Caco-2 (cell line): ENCODE data around the gene KIF26B. TPM values are rescaled to one million over a fixed set of nuclear protein-coding genes. Genes with fewer than 3 reads are reported as not detected.

Source experiments
- BruUV-seq: library from RNA; stranded (reverse); fragments of 400-500 nt; replicated peaks from 2 replicates; lab custom pipeline; 2021; lab: Mats Ljungman, UMichigan
- CTCF ChIA-PET: fragments of 300-600 bp; sonication (Branson Sonifier 250); formaldehyde crosslinking; loops from one replicate; lab custom pipeline; 2022; ENCODE audit warnings: antibody characterized with exemption; lab: Charles Lee
- POLR2A ChIA-PET: fragments of 300-600 bp; sonication (Branson Sonifier 250); formaldehyde crosslinking; loops from one replicate; lab custom pipeline; 2022; ENCODE audit warnings: antibody characterized with exemption; lab: Charles Lee
- DNase-seq, 2 experiments: peaks; one replicate each; pipeline versions ENCODE4 v3.0.0 to v3.0.0-alpha.2; 2020 to 2022
- H3K27me3 ChIP-seq: replicated peaks from 2 replicates; pipeline ENCODE4 v1.6.0; 2011; ENCODE audit warnings: low read length; ENCODE audit not compliant: control insufficient read depth, insufficient read depth
- H3K36me3 ChIP-seq: 2 replicates; pipeline ENCODE4 v1.5.1; 2011; ENCODE audit warnings: low read length; ENCODE audit not compliant: control insufficient read depth, insufficient read depth
- H3K4me1 ChIP-seq: fragments of 250-450 bp; sonication (Bioruptor Pico); 2 replicates; pipeline ENCODE4 v1.5.1; 2020; ENCODE audit warnings: mild to moderate bottlenecking
- H3K4me3 ChIP-seq: 2 replicates; pipeline ENCODE4 v1.5.1; 2011; ENCODE audit warnings: low read depth, mild to moderate bottlenecking, control low read depth, low read length
- H3K9me3 ChIP-seq: fragments of 250-450 bp; sonication (Bioruptor Pico); 2 replicates; pipeline ENCODE4 v1.5.1; 2020; ENCODE audit warnings: mild to moderate bottlenecking, moderate library complexity
- H3K27ac Mint-ChIP-seq: one replicate; pipeline ENCODE4 v1.8.0; 2022; ENCODE audit warnings: mixed read lengths; ENCODE audit not compliant: unreplicated experiment
- H3K27me3 Mint-ChIP-seq: one replicate; pipeline ENCODE4 v1.8.0; 2022; ENCODE audit warnings: mixed read lengths; ENCODE audit not compliant: insufficient read depth, unreplicated experiment
- H3K36me3 Mint-ChIP-seq: one replicate; pipeline ENCODE4 v1.8.0; 2022; ENCODE audit warnings: mild to moderate bottlenecking, mixed read lengths; ENCODE audit not compliant: insufficient read depth, unreplicated experiment
- H3K4me1 Mint-ChIP-seq: one replicate; pipeline ENCODE4 v1.8.0; 2022; ENCODE audit warnings: low read depth, mixed read lengths; ENCODE audit not compliant: unreplicated experiment
- H3K4me3 Mint-ChIP-seq: one replicate; pipeline ENCODE4 v1.8.0; 2022; ENCODE audit warnings: mild to moderate bottlenecking, moderate library complexity, mixed read lengths; ENCODE audit not compliant: unreplicated experiment
- H3K9me3 Mint-ChIP-seq: one replicate; pipeline ENCODE4 v1.8.0; 2022; ENCODE audit warnings: mixed read lengths; ENCODE audit not compliant: unreplicated experiment
- intact Hi-C: fragments of 100-400 bp; cut with micrococcal nuclease; formaldehyde crosslinking; loops from one replicate; pipeline ENCODE4 v1.10.0; 2022; ENCODE audit not compliant: unreplicated experiment
- total RNA-seq: library from RNA; stranded (reverse); gene quantifications from 2 replicates; pipeline ENCODE4 v1.2.3, GENCODE V29; 2022
- TF ChIP-seq, protein P1 (sequence below), 2 experiments: fragments of 200-600 bp in 1 of 2; IDR thresholded peaks; 1 replicate in 1 of 2; 2 replicates in 1 of 2; pipeline versions ENCODE4 v1.5.1 to v1.8.0; 2011 to 2022; ENCODE audit warnings: antibody characterized with exemption in 1 of 2, control low read depth in 1 of 2, inconsistent platforms in 1 of 2, low read depth in 1 of 2, low read length in 1 of 2, mild to moderate bottlenecking in 1 of 2, moderate library complexity in 1 of 2; ENCODE audit not compliant: insufficient read depth in 1 of 2, severe bottlenecking in 1 of 2, unreplicated experiment in 1 of 2

KIF26B gene
- total RNA-seq, 1 experiment from 2014 or later, result 4.9 TPM

DNA sequence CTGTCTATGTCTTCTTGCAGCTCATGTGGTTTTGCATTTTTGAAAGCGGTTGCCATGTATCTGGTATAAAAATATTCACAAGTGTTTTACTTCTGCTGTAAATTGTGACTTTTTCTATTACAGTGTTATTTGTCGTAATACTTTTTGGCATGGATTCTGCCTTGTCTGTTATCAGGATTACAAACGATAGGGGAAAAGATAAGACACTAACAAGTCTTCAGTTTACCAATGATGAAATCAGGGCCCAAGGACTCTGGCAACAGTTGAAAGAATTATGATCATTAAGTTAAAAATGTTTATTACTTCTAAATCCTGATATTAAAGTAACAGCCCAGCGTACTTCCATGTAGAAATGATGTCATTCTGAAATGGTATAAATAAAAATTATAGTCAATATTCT lies 298.8 kb downstream of the KIF26B start:
- Mint-ChIP-seq H3K27ac (no peak overlapping the region), H3K27me3 (no peaks in the 10 kb centered on the region), H3K4me3 (no peak overlapping the region), H3K9me3 (peaks cover 9% of the 10 kb centered on the region), H3K36me3 (no peaks in the 10 kb centered on the region), H3K4me1 (peaks cover 14% of the 10 kb centered on the region)
- TF ChIP-seq, protein P1, sequence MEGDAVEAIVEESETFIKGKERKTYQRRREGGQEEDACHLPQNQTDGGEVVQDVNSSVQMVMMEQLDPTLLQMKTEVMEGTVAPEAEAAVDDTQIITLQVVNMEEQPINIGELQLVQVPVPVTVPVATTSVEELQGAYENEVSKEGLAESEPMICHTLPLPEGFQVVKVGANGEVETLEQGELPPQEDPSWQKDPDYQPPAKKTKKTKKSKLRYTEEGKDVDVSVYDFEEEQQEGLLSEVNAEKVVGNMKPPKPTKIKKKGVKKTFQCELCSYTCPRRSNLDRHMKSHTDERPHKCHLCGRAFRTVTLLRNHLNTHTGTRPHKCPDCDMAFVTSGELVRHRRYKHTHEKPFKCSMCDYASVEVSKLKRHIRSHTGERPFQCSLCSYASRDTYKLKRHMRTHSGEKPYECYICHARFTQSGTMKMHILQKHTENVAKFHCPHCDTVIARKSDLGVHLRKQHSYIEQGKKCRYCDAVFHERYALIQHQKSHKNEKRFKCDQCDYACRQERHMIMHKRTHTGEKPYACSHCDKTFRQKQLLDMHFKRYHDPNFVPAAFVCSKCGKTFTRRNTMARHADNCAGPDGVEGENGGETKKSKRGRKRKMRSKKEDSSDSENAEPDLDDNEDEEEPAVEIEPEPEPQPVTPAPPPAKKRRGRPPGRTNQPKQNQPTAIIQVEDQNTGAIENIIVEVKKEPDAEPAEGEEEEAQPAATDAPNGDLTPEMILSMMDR (IDR thresholded peaks at IDR 0.05; ENCODE audit: insufficient read depth in 1 of 2, low read depth in 1 of 2, low read length in 1 of 2, severe bottlenecking in 1 of 2, unreplicated experiment in 1 of 2), result no peak
- Histone ChIP-seq H3K9me3 (0 out of 2 replicates have a peak, but pooled peaks cover 3% of the 10 kb centered on the region), H3K27me3 (no peaks in the 10 kb centered on the region), H3K36me3 (no peaks in the 10 kb centered on the region), H3K4me1 (peaks cover 9% of the 10 kb centered on the region), H3K4me3 (no peak overlapping the region)
- DNase-seq, result no peak
- intact Hi-C loops, result no loop called here
- POLR2A ChIA-PET, result no interaction called here
- BruUV-seq, result no TSS peak
- CTCF ChIA-PET, result no interaction called here

DNA sequence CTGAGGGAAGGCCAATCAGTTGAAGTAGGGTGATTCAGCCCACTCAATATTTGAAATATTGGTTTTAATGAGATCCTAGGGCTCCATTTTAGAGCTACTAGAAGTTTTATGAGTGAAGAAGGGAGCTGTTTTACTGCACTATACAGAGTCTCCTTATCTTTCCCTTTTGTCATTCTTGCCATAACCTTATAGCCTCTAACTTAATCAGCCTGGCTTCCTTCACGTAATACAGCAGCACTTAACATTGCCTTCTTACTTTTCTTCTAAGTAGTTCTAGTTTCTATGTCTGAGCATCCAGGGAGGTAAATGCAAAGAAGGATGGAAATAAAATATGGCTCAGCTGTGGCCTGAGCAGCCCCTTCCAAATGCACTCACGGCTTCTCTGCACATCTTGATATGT lies 299.3 kb downstream of the KIF26B start:
- Histone ChIP-seq H3K36me3 (no peaks in the 10 kb centered on the region), H3K4me1 (peaks cover 13% of the 10 kb centered on the region), H3K9me3 (0 out of 2 replicates have a peak, but pooled peaks cover 3% of the 10 kb centered on the region), H3K27me3 (no peaks in the 10 kb centered on the region), H3K4me3 (no peak overlapping the region)
- DNase-seq, result no peak
- ChIA-PET CTCF (no interaction called here), POLR2A (no interaction called here)
- H3K36me3 Mint-ChIP-seq, result no peaks in the 10 kb centered on the region
- H3K27ac Mint-ChIP-seq, result no peak overlapping the region
- intact Hi-C loops, result no loop called here
- no peak overlapping the region for H3K4me3 Mint-ChIP-seq
- H3K4me1 Mint-ChIP-seq, result peaks cover 15% of the 10 kb centered on the region
- no TSS peak for BruUV-seq
- TF ChIP-seq, protein P1 (IDR thresholded peaks at IDR 0.05; ENCODE audit: insufficient read depth in 1 of 2, low read depth in 1 of 2, low read length in 1 of 2, severe bottlenecking in 1 of 2, unreplicated experiment in 1 of 2), result no peak
- peaks cover 9% of the 10 kb centered on the region for H3K9me3 Mint-ChIP-seq
- no peaks in the 10 kb centered on the region for H3K27me3 Mint-ChIP-seq

DNA sequence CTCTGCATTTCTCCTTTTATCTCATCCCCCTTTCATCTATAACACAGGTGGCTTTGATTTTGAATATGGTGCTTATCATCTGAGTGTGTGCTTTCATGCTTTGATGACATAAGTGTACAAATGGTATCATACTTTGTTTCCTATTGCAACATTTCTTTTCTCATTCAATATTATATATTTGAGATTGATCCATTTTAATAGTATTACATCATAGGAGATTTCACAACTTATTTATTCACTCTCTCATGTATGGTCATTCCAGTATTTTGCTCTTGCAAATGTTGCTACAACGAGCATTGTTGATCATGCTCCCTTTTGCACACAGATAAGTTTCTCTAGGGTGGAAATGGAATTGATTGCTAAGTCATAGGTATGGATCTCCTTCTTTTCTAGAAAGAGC lies 302.8 kb downstream of the KIF26B start:
- H3K4me3 Mint-ChIP-seq, result no peak overlapping the region
- CTCF ChIA-PET, result no interaction called here
- Histone ChIP-seq H3K4me1 (peaks cover 13% of the 10 kb centered on the region), H3K9me3 (0 out of 2 replicates have a peak, but pooled peaks cover 3% of the 10 kb centered on the region), H3K36me3 (no peaks in the 10 kb centered on the region), H3K27me3 (no peaks in the 10 kb centered on the region), H3K4me3 (no peak overlapping the region)
- no peaks in the 10 kb centered on the region for H3K27me3 Mint-ChIP-seq
- H3K36me3 Mint-ChIP-seq, result no peaks in the 10 kb centered on the region
- no peaks in the 10 kb centered on the region for H3K9me3 Mint-ChIP-seq
- POLR2A ChIA-PET, result no interaction called here
- no peak for DNase-seq
- TF ChIP-seq, protein P1 (IDR thresholded peaks at IDR 0.05; ENCODE audit: insufficient read depth in 1 of 2, low read depth in 1 of 2, low read length in 1 of 2, severe bottlenecking in 1 of 2, unreplicated experiment in 1 of 2), result no peak
- no TSS peak for BruUV-seq
- H3K4me1 Mint-ChIP-seq, result peaks cover 15% of the 10 kb centered on the region
- intact Hi-C loops, result no loop called here
- H3K27ac Mint-ChIP-seq, result no peak overlapping the region
